SK-N-SH (cell line): ENCODE results near the gene TTC21B.

Source experiments
- CTCF ChIP-seq: fragments of 200-600 bp; sonication (generic); IDR thresholded peaks from 2 replicates; pipeline ENCODE4 v1.6.1; 2017; ENCODE audit warnings: antibody characterized with exemption, mild to moderate bottlenecking, moderate library complexity
- EZH2phosphoT487 ChIP-seq: fragments of 200-600 bp; sonication (generic); IDR thresholded peaks from 2 replicates; pipeline ENCODE4 v1.6.1; 2017; ENCODE audit warnings: low read depth, mixed run types, mild to moderate bottlenecking, antibody characterized with exemption, moderate library complexity, borderline replicate concordance
- FOXM1 ChIP-seq: IDR thresholded peaks from 2 replicates; pipeline ENCODE4 v1.4.0; 2012; ENCODE audit warnings: low read depth, mild to moderate bottlenecking
- RAD21 ChIP-seq: IDR thresholded peaks from 2 replicates; pipeline ENCODE4 v1.6.1; 2012; ENCODE audit warnings: mild to moderate bottlenecking, low read length
- REST ChIP-seq: IDR thresholded peaks from 2 replicates; pipeline ENCODE4 v1.6.1; 2012; ENCODE audit warnings: mild to moderate bottlenecking, low read depth, low read length, moderate library complexity

GRCh38 chr2:165877565-165878550 lies 75.7 kb downstream of the TTC21B start:
- TF ChIP-seq CTCF: no peak
- TF ChIP-seq RAD21: no peak
- TF ChIP-seq FOXM1: no peak
- no peak for TF ChIP-seq EZH2phosphoT487
- no peak for TF ChIP-seq REST
